GM10266 (cell line): ENCODE data around the gene TMEM63B.

Experiments
- DNase-seq: peaks from one replicate; pipeline ENCODE4 v3.0.0; 2012; ENCODE audit errors: extremely low spot score
- CTCF ChIP-seq: IDR thresholded peaks from 2 replicates; pipeline ENCODE4 v1.5.1; 2012; ENCODE audit warnings: mild to moderate bottlenecking, low read depth; ENCODE audit not compliant: control insufficient read depth, insufficient read depth; ENCODE audit errors: missing control alignments

The TMEM63B gene

GRCh38 chr6:44123544-44123943 is 3.8 kb upstream of the TMEM63B start:
- TF ChIP-seq CTCF = no peak

GRCh38 chr6:44126320-44127149 is 819 bp upstream of the TMEM63B start:
- DNase-seq = peak; percentile 86
- no peak for TF ChIP-seq CTCF

More at GRCh38 chr6:44123544-44123943, 3.8 kb upstream of the TMEM63B start:
- DNase-seq = no peak

- DNase-seq = peak; percentile 49
- peak; percentile 6 for TF ChIP-seq CTCF
These were observed 915 bp downstream of the TMEM63B start for GRCh38 chr6:44128020-44128917.

GRCh38 chr6:44129841-44130322 is 2.5 kb downstream of the TMEM63B start:
- TF ChIP-seq CTCF = no peak
- no peak for DNase-seq

GRCh38 chr6:44131892-44132291 is 4.5 kb downstream of the TMEM63B start:
- no peak for TF ChIP-seq CTCF
- no peak for DNase-seq

GRCh38 chr6:44132476-44132875 is 5.1 kb downstream of the TMEM63B start:
- DNase-seq = no peak
- TF ChIP-seq CTCF = no peak
